HG02763 (cell line): ENCODE measurements around the gene NOL6.
"Not testable (repeated sequence)": the region's sequence is repeated elsewhere in the genome, so short reads cannot be mapped to it uniquely, and the experiment has no call there.

ENCODE experiments used
- ATAC-seq: cut with Tn5 transposase; IDR thresholded peaks from one replicate; pipeline ENCODE4 v1.9.1; 2021; ENCODE audit warnings: mild to moderate bottlenecking, moderate library complexity; ENCODE audit not compliant: unreplicated experiment

The NOL6 gene

GRCh38 chr9:33472881-33473615, 676 bp downstream of the NOL6 start:
- ATAC-seq: no peak

GRCh38 chr9:33472171-33472880, 1.4 kb downstream of the NOL6 start:
- no peak for ATAC-seq

- no peak for ATAC-seq
Observed at GRCh38 chr9:33471361-33471760, 2.4 kb downstream of the NOL6 start.

- ATAC-seq: no peak
Observed at GRCh38 chr9:33469891-33470290, 3.8 kb downstream of the NOL6 start.

- no peak for ATAC-seq
Observed at GRCh38 chr9:33468797-33469621, 4.7 kb downstream of the NOL6 start.

- no peak for ATAC-seq
Observed at GRCh38 chr9:33468215-33468730, 5.5 kb downstream of the NOL6 start.

GRCh38 chr9:33467526-33467925, 6.2 kb downstream of the NOL6 start:
- no peak for ATAC-seq

- no peak for ATAC-seq
Observed at GRCh38 chr9:33466565-33467495, 6.9 kb downstream of the NOL6 start.

GRCh38 chr9:33465596-33466564, 7.8 kb downstream of the NOL6 start:
- ATAC-seq: no peak

- ATAC-seq: no peak
Observed at GRCh38 chr9:33465096-33465495, 8.6 kb downstream of the NOL6 start.

- no peak for ATAC-seq
Observed at GRCh38 chr9:33464045-33464636, 9.6 kb downstream of the NOL6 start.

- no peak for ATAC-seq
Observed at GRCh38 chr9:33463151-33463550, 10.6 kb downstream of the NOL6 start.

GRCh38 chr9:33461492-33461891, 12.2 kb downstream of the NOL6 start:
- ATAC-seq: no peak

GRCh38 chr9:33460854-33461253, 12.9 kb downstream of the NOL6 start:
- no peak for ATAC-seq

GRCh38 chr9:33459115-33459514, 14.6 kb downstream of the NOL6 start:
- no peak for ATAC-seq

- ATAC-seq: no peak
Observed at GRCh38 chr9:33458444-33458843, 15.3 kb downstream of the NOL6 start.

- ATAC-seq: no peak
Observed at GRCh38 chr9:33455945-33456344, 17.8 kb downstream of the NOL6 start.

GRCh38 chr9:33455456-33455855, 18.3 kb downstream of the NOL6 start:
- ATAC-seq: not testable (repeated sequence)

- ATAC-seq: not testable (repeated sequence)
Observed at GRCh38 chr9:33454661-33455026, 19.1 kb downstream of the NOL6 start.
